GM18526 (cell line): ENCODE data around the gene TBC1D8.

Experiments
- POLR2A ChIP-seq: IDR thresholded peaks from 3 replicates; pipeline ENCODE4 v1.6.1; 2011; ENCODE audit not compliant: insufficient read length; ENCODE audit errors: extremely low read depth

The TBC1D8 gene

DNA sequence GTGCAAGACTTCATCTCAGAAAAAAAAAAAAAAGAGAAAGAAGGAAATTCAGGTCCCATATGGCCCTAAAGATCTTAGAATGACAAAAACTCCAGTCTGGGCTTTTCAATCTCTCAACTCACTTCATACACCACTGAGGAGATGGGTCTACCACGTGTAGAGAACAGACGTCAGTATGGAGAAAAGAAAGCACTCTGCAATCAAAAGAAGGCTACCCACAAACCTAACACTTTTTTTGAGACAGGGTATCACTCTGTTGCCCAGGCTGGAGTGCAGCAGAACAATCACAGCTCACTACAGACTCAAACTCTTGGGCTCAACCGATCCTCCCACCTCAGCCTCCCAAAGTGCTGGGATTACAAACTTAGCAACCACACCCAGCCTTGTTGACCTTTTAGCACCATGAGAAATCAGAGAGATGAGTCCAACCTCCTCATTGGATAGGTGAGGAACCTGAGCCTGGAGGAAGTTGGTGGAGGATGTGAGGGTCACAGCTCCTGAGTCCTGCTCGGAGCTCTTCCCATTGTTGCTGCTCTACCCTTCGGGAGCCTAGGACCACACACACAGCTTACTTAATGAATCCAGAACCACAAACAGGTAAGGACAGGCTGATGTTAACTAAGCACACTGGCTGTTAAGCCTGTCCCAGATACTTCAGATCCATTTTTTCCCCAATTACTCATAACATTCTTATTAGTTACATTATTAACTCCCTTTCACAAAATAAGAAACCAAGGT lies 23.7 kb downstream of the TBC1D8 start:
- TF ChIP-seq POLR2A = no peak

DNA sequence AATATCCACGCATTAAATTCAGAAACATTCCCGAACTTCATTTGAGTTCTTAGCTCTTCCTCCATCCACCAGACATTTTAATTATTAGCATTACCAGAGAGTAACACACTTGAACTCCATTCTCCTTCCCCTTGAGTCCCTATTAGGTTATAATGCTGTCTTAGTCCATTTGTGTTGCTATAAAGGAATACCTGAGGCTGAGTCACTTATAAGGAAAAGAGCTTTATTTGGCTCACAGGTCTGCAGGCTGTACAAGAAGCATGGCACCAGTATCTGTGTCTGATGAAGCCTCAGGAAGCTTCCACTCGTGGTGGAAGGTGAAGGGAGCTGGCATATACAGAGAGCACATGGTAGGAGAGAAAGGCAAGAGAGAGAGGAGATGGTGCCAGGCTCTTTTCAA lies 25.4 kb downstream of the TBC1D8 start:
- TF ChIP-seq POLR2A = no peak

DNA sequence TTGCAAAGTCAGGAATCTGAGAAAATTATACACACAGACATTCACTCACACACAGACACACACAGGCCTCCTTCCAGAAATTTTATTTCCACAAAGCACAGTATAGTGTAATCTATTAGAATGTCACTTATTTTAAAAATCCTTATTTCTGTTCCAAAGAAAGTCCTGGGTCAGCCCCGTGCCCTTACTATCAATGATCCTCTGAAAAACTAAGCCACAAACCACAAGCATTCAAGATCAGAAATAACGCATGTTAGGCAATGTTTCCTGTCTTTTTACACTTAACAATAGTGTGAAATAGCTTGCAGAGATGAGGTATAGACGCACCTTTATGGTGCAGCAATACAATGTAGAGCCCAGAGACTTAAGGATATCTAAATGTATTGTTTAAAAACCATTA lies 25.8 kb downstream of the TBC1D8 start:
- no peak for TF ChIP-seq POLR2A

DNA sequence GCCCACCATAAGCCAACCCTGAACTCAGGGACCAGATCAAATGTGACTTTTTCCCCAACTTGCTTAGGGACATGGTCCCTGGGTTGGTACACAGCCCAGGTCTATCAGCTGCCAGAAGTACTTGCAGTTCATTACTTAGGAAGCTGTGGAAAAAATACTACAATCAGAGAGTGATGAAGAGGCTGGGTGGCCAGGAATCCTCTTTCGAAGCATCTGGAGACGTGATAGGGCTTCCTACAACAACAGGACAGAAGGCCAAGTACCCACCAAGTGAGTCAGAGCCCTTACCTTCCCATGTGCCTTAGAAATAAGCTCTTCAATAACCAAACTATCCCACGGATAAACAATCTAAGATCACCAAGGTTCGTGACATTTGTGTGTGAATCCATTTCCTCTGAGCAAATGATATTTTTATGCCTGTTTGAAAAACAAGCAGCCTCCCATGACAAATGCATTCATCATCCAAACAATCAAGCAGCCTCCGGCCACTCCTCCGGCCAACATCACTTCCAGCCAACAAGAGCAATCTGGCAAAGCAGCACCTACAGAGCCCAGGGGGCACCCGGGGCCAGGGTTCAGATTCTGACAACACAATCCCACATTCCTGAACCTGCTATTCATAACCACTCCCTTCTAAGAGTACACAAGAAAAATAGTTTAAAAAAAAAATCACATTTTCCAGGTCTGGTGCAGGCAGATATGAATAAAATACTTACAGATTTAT lies 26.4 kb downstream of the TBC1D8 start:
- no peak for TF ChIP-seq POLR2A

DNA sequence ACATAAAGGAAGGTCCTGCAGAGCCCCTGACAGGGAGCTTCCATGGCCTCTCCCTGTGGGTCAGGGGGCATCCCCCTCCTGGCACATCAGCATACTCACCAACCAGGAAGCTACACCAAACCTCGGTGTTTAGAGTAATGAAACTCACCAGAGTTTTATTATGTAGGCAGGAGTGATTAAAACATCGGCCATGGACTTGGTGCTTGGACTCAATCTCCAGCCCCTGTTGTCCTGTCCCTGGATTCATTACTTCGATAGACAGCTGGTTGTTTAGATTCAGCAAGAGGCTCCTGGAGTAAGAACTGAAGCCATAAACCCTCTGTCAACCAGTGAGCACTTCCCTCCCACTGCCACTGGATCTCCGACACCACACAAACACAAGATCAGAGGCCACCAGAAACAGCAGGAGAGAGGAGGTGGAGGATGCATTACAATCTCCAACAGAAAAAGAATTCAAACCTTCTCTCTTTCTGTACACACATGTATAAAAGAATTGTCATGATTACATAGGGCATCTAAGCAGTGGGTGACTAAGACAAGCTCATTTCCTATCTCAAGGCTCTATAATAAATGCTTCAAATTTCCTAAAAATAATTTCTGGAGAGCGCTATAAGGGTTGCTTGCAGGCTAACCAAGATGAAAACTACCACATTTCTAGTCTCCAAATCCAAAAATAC lies 27.2 kb downstream of the TBC1D8 start:
- no peak for TF ChIP-seq POLR2A

DNA sequence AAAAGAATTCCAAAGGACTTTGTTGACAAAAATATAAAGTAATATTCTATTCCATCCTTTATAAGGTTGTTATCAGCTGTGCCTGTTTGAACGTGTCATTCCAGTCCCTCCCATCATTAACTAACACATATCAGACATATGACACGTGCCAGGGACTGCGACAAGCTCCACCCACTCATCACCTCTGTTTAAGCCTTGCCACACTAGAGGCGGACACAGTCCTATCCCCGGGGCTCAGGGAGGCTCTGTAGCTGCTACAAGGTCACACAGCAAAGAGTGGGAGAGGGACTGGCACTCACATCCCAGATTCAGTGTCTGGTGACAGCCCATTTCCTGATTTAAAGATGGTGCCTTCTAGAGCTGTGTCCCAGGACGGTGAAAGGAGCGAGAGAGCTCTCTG lies 30.0 kb downstream of the TBC1D8 start:
- TF ChIP-seq POLR2A = no peak

DNA sequence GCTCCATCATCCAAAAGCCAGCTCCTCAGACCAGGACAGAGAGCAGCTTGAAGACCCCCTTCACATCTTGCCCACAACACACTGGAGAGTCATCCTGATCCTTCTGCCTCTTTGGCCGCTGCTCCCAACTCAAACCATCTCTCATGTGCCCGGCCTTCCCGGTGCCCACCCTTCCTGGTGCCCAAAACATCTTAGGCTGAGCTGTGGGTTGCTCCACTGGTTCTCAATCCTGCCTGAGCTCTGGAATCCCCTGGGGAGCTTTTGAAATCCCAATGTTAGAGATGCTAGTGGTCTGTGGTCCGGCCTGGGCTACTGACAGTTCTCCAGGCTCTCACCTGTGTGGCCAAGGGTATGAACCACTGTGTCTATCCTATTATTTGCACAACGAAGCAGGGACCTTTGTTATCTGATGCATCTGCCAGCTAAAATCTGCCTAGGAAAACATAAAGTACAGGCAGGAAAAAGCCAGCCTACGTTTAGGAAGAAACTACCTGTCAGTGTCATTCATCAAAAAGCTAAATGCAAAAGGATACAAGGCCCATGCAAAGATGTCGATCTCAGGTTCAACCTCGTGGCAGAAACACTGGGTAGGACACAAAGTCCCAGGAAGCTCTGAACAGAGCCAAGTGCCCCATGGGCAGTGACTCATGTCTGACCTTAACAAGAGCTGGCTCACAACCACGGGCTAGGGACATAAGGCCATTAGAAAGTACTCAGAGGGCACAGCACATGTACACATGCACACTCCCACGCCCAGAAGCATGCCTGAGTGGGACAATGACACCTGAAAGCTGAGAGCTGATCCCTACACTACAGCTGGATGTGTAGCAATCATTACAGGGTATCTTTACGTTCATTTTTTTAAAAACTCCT lies 30.8 kb downstream of the TBC1D8 start:
- no peak for TF ChIP-seq POLR2A

DNA sequence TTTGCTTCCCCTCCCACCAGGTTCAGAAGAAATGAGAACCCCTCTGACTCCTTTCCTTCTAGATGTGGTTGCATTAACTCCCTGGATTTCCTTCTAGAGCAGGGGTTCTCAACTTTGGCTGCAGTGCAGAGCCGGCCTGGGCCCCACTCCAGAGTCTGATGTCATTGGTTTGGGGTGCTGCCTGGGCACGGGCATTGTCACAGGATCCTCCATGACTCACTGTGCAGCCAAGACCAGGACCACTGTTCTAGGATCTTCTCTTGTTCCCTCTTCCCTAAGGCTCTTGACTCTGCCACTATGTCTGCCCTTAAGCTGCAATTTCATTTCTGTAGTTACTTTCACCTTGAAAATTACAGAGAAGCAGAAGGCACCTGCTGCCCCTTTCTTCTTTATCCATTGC lies 31.8 kb downstream of the TBC1D8 start:
- TF ChIP-seq POLR2A = no peak

DNA sequence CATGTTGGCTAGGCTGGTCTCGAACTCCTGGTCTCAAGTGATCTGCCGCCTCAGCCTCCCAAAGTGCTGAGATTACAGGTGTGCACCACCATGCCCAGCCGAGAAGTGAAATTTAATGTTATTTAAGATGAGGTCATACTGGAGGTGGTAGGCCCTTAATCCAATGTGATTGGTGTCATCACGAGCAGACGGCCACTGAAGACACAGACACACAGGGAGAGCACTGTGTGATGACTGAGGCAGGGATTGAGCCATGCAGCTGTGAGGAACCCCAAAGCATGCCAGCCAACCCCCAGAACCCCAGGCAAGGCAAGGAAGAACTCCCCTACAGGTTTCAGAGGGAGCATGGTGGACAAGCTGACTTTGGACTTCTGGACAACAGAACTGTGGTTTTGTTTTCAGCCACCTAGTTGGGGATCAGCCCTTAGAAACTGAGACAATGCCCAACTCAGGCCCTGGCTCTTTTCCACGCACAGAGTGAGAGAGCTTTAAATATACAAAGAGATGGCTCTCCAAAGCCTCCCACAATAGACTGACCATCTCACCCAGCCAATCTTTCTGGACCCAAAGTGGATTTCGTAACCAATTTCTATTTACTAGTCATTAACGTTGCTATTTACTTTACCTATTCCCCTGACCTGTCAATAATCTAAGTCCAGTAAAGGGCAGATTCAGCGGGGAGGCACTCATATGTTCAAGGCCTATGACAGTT lies 34.2 kb downstream of the TBC1D8 start:
- TF ChIP-seq POLR2A = no peak

DNA sequence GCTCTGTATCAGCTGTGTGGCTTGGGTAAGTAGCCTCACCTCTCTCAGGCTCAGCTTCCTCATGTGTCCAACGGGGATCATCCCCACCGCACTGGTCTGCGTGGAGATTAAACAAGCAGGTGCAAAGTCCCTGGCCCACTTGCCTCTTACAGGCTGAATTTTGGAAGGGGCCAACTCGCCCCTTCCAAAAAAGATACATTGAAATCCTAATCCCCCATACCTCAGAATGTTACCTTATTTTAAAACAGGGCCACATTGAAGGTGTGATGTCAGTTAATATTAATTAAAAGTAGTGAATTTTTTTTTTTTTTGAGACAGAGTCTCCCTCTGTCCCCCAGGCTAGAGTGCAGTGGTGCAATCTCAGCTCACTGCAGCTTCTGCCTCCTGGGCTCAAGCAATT lies 34.8 kb downstream of the TBC1D8 start:
- TF ChIP-seq POLR2A = no peak

DNA sequence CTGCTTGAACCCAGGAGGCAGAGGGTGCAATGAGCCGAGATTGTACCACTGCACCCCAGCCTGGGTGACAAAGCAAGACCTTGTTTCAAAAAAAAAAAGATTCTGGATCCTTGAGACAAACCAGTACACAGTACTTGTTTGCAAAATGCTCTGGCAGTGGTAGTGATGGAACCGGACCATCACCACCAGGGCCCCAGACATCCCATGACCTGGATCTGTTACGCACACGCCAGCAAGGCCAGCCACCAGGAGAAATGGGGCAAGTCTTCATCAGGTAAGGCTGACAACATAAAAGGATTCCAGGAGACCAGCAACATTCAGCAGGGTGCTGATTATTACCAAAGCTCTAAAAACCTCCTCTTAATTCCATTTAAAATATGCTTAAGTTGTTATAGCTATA lies 35.5 kb downstream of the TBC1D8 start:
- no peak for TF ChIP-seq POLR2A

DNA sequence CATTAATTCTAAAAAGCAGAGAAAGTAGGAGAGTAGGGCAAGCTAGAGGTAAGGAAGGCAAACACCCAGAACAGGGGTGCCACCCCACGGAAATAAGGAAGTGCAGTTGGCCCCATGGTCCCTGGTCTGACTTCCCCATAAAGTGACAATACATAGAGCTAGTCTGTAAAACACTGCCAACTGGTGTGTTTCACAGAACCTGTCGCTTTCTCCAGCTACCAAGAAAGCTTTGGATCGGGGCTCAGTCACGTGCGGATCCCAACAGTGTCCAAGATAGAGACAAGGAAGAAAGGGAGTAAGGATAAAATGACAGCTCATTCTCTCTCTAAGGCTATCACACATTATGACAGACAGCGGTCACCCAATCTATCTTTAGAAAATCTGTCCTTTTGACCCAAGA lies 36.4 kb downstream of the TBC1D8 start:
- TF ChIP-seq POLR2A = no peak

DNA sequence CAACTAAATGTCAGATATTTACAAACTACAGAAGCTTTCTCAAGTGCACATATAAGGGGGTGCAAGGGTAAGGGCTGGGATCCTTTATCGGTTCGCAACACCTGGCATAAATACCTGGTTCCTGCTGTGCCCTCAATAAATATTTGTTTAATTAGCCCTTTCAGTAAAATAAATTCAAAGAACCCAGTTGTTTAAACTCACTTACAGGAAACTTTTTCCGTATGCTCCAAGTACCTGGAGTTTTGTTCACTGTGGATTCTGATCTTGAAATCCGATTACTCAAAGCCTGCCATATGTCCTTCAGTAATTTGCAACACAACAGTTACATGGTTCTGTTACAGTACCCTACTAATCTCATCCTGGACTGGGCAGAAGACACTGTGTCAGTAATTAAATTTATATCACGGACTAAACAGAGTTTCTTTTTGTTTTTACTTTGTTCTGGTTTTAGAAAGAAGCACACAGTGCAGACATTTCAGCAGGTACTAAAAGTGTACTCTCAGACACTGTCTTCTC lies 36.9 kb downstream of the TBC1D8 start:
- no peak for TF ChIP-seq POLR2A

DNA sequence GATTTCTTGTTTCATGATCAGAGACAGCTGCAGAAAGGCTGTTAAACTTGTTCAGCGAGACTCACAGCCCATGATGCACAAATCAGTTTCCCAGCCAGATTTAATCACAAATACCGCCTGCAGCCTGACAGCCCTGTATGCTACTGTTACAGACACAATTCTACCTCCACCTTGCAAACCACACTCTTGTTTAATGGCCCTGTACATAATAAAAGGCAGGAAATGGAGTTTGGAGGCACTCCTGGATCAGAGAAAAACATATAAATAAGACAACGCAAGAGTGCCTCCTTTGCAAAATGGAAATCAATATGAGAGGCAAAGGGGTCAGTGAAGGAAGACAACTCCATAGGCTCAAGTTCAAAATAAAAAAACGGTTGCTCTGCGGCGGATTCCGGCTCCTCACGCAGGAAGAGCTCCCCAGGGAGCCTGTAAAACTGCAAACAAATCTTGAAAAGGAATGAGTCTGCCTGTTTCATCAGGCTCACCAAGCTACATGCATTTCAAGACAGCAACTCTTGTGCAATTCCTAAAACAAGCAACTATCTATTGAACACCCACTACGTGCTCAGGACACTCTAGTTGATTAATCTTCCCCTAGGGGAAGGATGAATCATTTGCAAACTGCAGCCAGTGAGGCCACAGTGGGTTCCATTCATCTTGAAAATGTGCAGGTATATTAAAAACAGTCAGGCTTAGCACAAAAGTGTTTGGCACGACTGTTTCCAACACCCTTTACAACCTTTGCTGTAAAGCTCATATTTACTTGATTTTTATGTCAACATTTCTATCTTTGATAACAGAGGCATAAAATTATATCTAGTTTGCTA lies 37.5 kb downstream of the TBC1D8 start:
- TF ChIP-seq POLR2A = no peak

DNA sequence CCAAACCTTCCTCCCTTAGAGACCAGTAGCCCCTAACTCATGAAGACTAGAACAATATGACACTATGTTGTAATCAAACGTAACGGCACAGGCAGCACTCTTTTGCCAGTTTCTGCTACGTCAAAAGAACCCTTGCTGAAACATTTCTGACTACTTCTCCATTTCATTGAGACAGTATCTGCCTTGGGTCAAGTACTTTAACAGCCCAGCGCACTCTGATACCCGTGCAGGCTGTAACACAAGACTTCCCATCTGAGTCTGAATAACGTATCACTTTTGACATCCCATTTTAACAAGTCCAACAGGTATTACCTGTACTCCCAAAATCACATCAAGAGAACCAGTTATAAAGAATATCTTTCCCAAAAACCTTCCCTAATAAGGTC lies 38.4 kb downstream of the TBC1D8 start:
- no peak for TF ChIP-seq POLR2A
